ENCODE results near the gene CCT6A.
"Not testable (repeated sequence)": the region's sequence is repeated elsewhere in the genome, so short reads cannot be mapped to it uniquely, and the experiment has no call there.

CCT6A gene

GRCh38 chr7:56105508-56105907 is 53.9 kb downstream of the CCT6A start:
- peak; percentile 4 for DNase-seq

GRCh38 chr7:56106108-56107073 is 54.8 kb downstream of the CCT6A start, which contains the start of gene CHCHD2:
CHCHD2 (minus strand) TSS chr7:56106476; CDS start chr7:56106413, 63 bp downstream.
- DNase-seq = peak; percentile 99

- no peak for DNase-seq
Observed at GRCh38 chr7:56107954-56108258, 56.3 kb downstream of the CCT6A start.

GRCh38 chr7:56110611-56111010 is 59.0 kb downstream of the CCT6A start:
- no peak for DNase-seq

- DNase-seq = not testable (repeated sequence)
Observed at GRCh38 chr7:56112244-56112643, 60.7 kb downstream of the CCT6A start.
